Right lobe of liver (tissue), 4 donors: Measurements from ENCODE around the gene AMZ2.

Experiments used
- CTCF ChIP-seq, 4 donors: fragments of 200-600 bp in 3 of 4; fragments of 450-650 bp in 1 of 4; IDR thresholded peaks; one replicate each; pipeline versions ENCODE4 v1.5.1 to v1.8.0; 2016 to 2022; ENCODE audit warnings: antibody characterized with exemption in 4 of 4, mild to moderate bottlenecking in 2 of 4
- POLR2A ChIP-seq: fragments of 450-650 bp; IDR thresholded peaks from one replicate; pipeline ENCODE4 v1.6.1; 2017; ENCODE audit warnings: antibody characterized with exemption, mild to moderate bottlenecking
- donor health status: DM: no; HTN: no; CAD: no.
- donor health status: DM: no; HTN: no; CAD: no.
- donor health status: DM: no; HTN: yes; CAD: no.

DNA sequence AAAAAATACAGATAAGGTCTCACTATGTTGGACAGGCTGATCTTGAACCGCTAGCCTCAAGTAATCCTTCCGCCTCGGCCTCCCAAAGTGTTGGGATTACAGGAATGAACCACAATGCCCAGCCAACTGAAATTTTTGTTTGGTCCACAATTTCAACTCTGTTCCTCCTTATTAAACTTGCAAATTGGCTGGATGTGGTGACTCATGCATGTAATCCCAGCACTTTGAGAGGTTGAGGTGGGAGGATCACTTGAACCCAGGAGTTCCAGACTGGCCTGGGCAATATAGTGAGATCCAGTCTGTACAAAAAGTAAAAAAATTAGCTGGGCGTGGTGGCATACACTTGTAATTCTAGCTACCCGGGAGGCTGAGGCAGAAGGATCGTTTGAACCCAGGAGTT lies 56.9 kb downstream of the AMZ2 start:
- no peak for TF ChIP-seq CTCF (IDR thresholded peaks at IDR 0.05)
- no peak for TF ChIP-seq POLR2A
